OCI-LY3 (cell line): ENCODE measurements around the gene L3MBTL4.

Experiments
- H2AFZ ChIP-seq: fragments of 200-600, 300-600 bp; shearing (Covaris generic); 2 replicates; pipeline ENCODE4 v1.6.0; 2014; ENCODE audit warnings: antibody characterized with exemption, low read depth, low read length
- H3K27ac ChIP-seq: fragments of 200-600, 300-600 bp; sonication (generic); 2 replicates; pipeline ENCODE4 v1.5.1; 2014; ENCODE audit warnings: mild to moderate bottlenecking, low read length, moderate library complexity, mixed read lengths
- H3K27me3 ChIP-seq: fragments of 200-600, 300-600 bp; sonication (generic); 2 replicates; pipeline ENCODE4 v1.6.1; 2014; ENCODE audit warnings: low read depth, low read length, mixed read lengths
- H3K36me3 ChIP-seq: fragments of 200-600, 300-600 bp; sonication (generic); replicated peaks from 2 replicates; pipeline ENCODE3; 2014; ENCODE audit warnings: low read depth, low read length, mixed read lengths
- H3K4me1 ChIP-seq: fragments of 300-600, 200-600 bp; sonication (generic); 2 replicates; pipeline ENCODE4 v1.6.1; 2014; ENCODE audit warnings: low read length, mixed read lengths
- H3K4me2 ChIP-seq: fragments of 200-600, 300-600 bp; sonication (generic); 2 replicates; pipeline ENCODE4 v1.6.1; 2014; ENCODE audit warnings: low read length, mixed read lengths
- H3K4me3 ChIP-seq: fragments of 300-600, 200-600 bp; sonication (generic); 2 replicates; pipeline ENCODE4 v1.5.1; 2014; ENCODE audit warnings: antibody characterized with exemption, mild to moderate bottlenecking, low read length, moderate library complexity
- H3K79me2 ChIP-seq: fragments of 300-600, 200-600 bp; shearing (Covaris generic); 2 replicates; pipeline ENCODE4 v1.6.1; 2014; ENCODE audit warnings: mild to moderate bottlenecking, low read length, mixed read lengths
- H3K9ac ChIP-seq: fragments of 300-600, 200-600 bp; shearing (Covaris generic); 2 replicates; pipeline ENCODE4 v1.6.0; 2014; ENCODE audit warnings: mild to moderate bottlenecking, low read length, moderate library complexity
- H3K9me3 ChIP-seq: fragments of 200-600, 300-600 bp; shearing (Covaris generic); 2 replicates; pipeline ENCODE4 v1.6.1; 2014; ENCODE audit warnings: low read length, mixed read lengths; ENCODE audit not compliant: insufficient read depth
- H4K20me1 ChIP-seq: fragments of 200-600, 300-600 bp; sonication (generic); 2 replicates; pipeline ENCODE4 v1.6.1; 2016; ENCODE audit warnings: low read length, mixed read lengths; ENCODE audit not compliant: insufficient read depth
- CTCF ChIP-seq: fragments of 200-600, 300-600 bp; sonication (generic); IDR thresholded peaks from 2 replicates; pipeline ENCODE4 v1.5.1; 2014; ENCODE audit warnings: antibody characterized with exemption, low read length, low read depth
- EZH2phosphoT487 ChIP-seq: fragments of 200-600 bp; shearing (Covaris generic); IDR thresholded peaks from 2 replicates; pipeline ENCODE4 v1.6.1; 2018; ENCODE audit warnings: antibody characterized with exemption, mixed run types, low read depth

Gene L3MBTL4

GRCh38 chr18:6242004-6242403 lies 172.7 kb downstream of the L3MBTL4 start:
- H3K4me2 ChIP-seq: no peak overlapping the region
- H3K27me3 ChIP-seq: no peaks in the 10 kb centered on the region
- no peaks in the 10 kb centered on the region for H3K4me1 ChIP-seq
- H2AFZ ChIP-seq: no peak overlapping the region
- H3K9ac ChIP-seq: no peak overlapping the region
- H3K79me2 ChIP-seq: no peaks in the 10 kb centered on the region
- H3K4me3 ChIP-seq: no peak overlapping the region
- H3K9me3 ChIP-seq: no peaks in the 10 kb centered on the region
- no peaks in the 10 kb centered on the region for H4K20me1 ChIP-seq
- H3K27ac ChIP-seq: no peak overlapping the region
- TF ChIP-seq CTCF (no peak), EZH2phosphoT487 (no peak)
- no peaks in the 10 kb centered on the region for H3K36me3 ChIP-seq

- no peak overlapping the region for H3K27ac ChIP-seq
- no peak overlapping the region for H2AFZ ChIP-seq
- H3K36me3 ChIP-seq: no peaks in the 10 kb centered on the region
- H3K79me2 ChIP-seq: no peaks in the 10 kb centered on the region
- H3K27me3 ChIP-seq: no peaks in the 10 kb centered on the region
- no peaks in the 10 kb centered on the region for H3K4me1 ChIP-seq
- TF ChIP-seq EZH2phosphoT487: no peak
- TF ChIP-seq CTCF: no peak
- no peak overlapping the region for H3K4me3 ChIP-seq
- no peaks in the 10 kb centered on the region for H3K9me3 ChIP-seq
- no peak overlapping the region for H3K4me2 ChIP-seq
- H4K20me1 ChIP-seq: no peaks in the 10 kb centered on the region
- H3K9ac ChIP-seq: no peak overlapping the region
These were observed 175.0 kb downstream of the L3MBTL4 start for GRCh38 chr18:6239716-6240115.

GRCh38 chr18:6236258-6236657 lies 178.5 kb downstream of the L3MBTL4 start:
- no peak overlapping the region for H3K4me2 ChIP-seq
- no peak overlapping the region for H3K9ac ChIP-seq
- H3K4me1 ChIP-seq: no peaks in the 10 kb centered on the region
- H3K27me3 ChIP-seq: no peaks in the 10 kb centered on the region
- H3K27ac ChIP-seq: no peak overlapping the region
- H2AFZ ChIP-seq: no peak overlapping the region
- no peaks in the 10 kb centered on the region for H3K9me3 ChIP-seq
- no peaks in the 10 kb centered on the region for H3K79me2 ChIP-seq
- no peaks in the 10 kb centered on the region for H3K36me3 ChIP-seq
- no peaks in the 10 kb centered on the region for H4K20me1 ChIP-seq
- H3K4me3 ChIP-seq: no peak overlapping the region
- TF ChIP-seq CTCF (no peak), EZH2phosphoT487 (no peak)

- Histone ChIP-seq H3K36me3 (no peaks in the 10 kb centered on the region), H3K4me1 (no peaks in the 10 kb centered on the region), H4K20me1 (no peaks in the 10 kb centered on the region), H3K9me3 (no peaks in the 10 kb centered on the region), H3K4me2 (no peak overlapping the region), H3K27ac (no peak overlapping the region), H3K79me2 (no peaks in the 10 kb centered on the region), H2AFZ (no peak overlapping the region), H3K4me3 (no peak overlapping the region), H3K9ac (no peak overlapping the region), H3K27me3 (no peaks in the 10 kb centered on the region)
- no peak for TF ChIP-seq CTCF
These were observed 192.4 kb downstream of the L3MBTL4 start for GRCh38 chr18:6222271-6222670.
